A204.1 (cell line): ENCODE measurements around the gene ALDH4A1.
"Not testable (repeated sequence)": the region's sequence is repeated elsewhere in the genome, so short reads cannot be mapped to it uniquely, and the experiment has no call there.

Experiments used
- FAIRE-seq: peaks from 2 replicates; lab custom pipeline; 2012; peaks lifted over from hg19 to GRCh38; lab: Jason Lieb, UNC

The ALDH4A1 gene

GRCh38 chr1:18877282-18877681 is 25.1 kb downstream of the ALDH4A1 start:
- FAIRE-seq: no peak

GRCh38 chr1:18876210-18876609 is 26.1 kb downstream of the ALDH4A1 start:
- no peak for FAIRE-seq

- no peak for FAIRE-seq
Measured at GRCh38 chr1:18875796-18876128, 26.6 kb downstream of the ALDH4A1 start.

- FAIRE-seq: no peak
Measured at GRCh38 chr1:18875107-18875795, 27.1 kb downstream of the ALDH4A1 start.

GRCh38 chr1:18874600-18874999 is 27.8 kb downstream of the ALDH4A1 start:
- no peak for FAIRE-seq

GRCh38 chr1:18874036-18874435 is 28.3 kb downstream of the ALDH4A1 start:
- FAIRE-seq: no peak

- FAIRE-seq: no peak
Measured at GRCh38 chr1:18872071-18872611, 30.2 kb downstream of the ALDH4A1 start.

GRCh38 chr1:18871401-18872070 is 30.8 kb downstream of the ALDH4A1 start:
- no peak for FAIRE-seq

GRCh38 chr1:18870957-18871356 is 31.4 kb downstream of the ALDH4A1 start:
- FAIRE-seq: no peak

- not testable (repeated sequence) for FAIRE-seq
Measured at GRCh38 chr1:18870595-18870865, 31.8 kb downstream of the ALDH4A1 start.

GRCh38 chr1:18869847-18870594 is 32.3 kb downstream of the ALDH4A1 start:
- no peak for FAIRE-seq

GRCh38 chr1:18868801-18869424 is 33.4 kb downstream of the ALDH4A1 start:
- no peak for FAIRE-seq

GRCh38 chr1:18868354-18868753 is 34.0 kb downstream of the ALDH4A1 start:
- FAIRE-seq: no peak

GRCh38 chr1:18866846-18867245 is 35.5 kb downstream of the ALDH4A1 start:
- no peak for FAIRE-seq

- FAIRE-seq: no peak
Measured at GRCh38 chr1:18866314-18866713, 36.0 kb downstream of the ALDH4A1 start.

- FAIRE-seq: no peak
Measured at GRCh38 chr1:18865176-18865575, 37.2 kb downstream of the ALDH4A1 start.

- no peak for FAIRE-seq
Measured at GRCh38 chr1:18861590-18861989, 40.8 kb downstream of the ALDH4A1 start.

GRCh38 chr1:18861082-18861481 is 41.3 kb downstream of the ALDH4A1 start:
- no peak for FAIRE-seq

GRCh38 chr1:18859560-18859959 is 42.8 kb downstream of the ALDH4A1 start, which contains the start of gene TAS1R2:
TSS of gene TAS1R2 (minus strand) at chr1:18859660. CDS start at chr1:18859660, 0 bp downstream.
- no peak for FAIRE-seq

- no peak for FAIRE-seq
Measured at GRCh38 chr1:18858070-18858688, 44.2 kb downstream of the ALDH4A1 start.

GRCh38 chr1:18856435-18856834 is 45.9 kb downstream of the ALDH4A1 start:
- no peak for FAIRE-seq

- FAIRE-seq: no peak
Measured at GRCh38 chr1:18855573-18855972, 46.8 kb downstream of the ALDH4A1 start.
